K562 (cell line): ENCODE measurements around the gene TNFRSF6B. TPM values are rescaled to one million over a fixed set of nuclear protein-coding genes. Genes with fewer than 3 reads are reported as not detected.

Experiments
- BCL6 ChIP-seq: fragments of 250-450 bp; sonication (Bioruptor Pico); IDR thresholded peaks from 2 replicates; pipeline ENCODE4 v1.4.0; 2020
- CBFA2T2 ChIP-seq: fragments of 450-650 bp; conservative IDR thresholded peaks from 2 replicates; pipeline ENCODE4 v1.6.1; 2017; ENCODE audit warnings: mild to moderate bottlenecking
- CBFB ChIP-seq: sonication (generic); formaldehyde crosslinking; IDR thresholded peaks from 2 replicates; pipeline ENCODE4 v1.4.0; 2020; ENCODE audit warnings: mild to moderate bottlenecking, missing genetic modification reagents
- KLF16 ChIP-seq: IDR thresholded peaks from 2 replicates; pipeline ENCODE4 v1.6.1; 2016; ENCODE audit warnings: antibody characterized with exemption
- NCOA2 ChIP-seq, 2 experiments: fragments of 450-650 bp; IDR thresholded peaks; 2 replicates each; pipeline ENCODE4 v1.6.1; 2018; ENCODE audit warnings: mild to moderate bottlenecking in 2 of 2, moderate library complexity in 1 of 2; ENCODE audit not compliant: partially characterized antibody in 2 of 2
- PHF8 ChIP-seq: fragments of 200-600 bp; sonication (generic); IDR thresholded peaks from 2 replicates; pipeline ENCODE4 v1.6.1; 2012; ENCODE audit warnings: mixed run types, mild to moderate bottlenecking, inconsistent platforms, low read length, moderate library complexity, borderline replicate concordance
- POLR2AphosphoS2 ChIP-seq: IDR thresholded peaks from 2 replicates; pipeline ENCODE4 v1.6.1; 2012; ENCODE audit warnings: low read length, improper control_type of control experiment
- SIN3B ChIP-seq: fragments of 450-650 bp; IDR thresholded peaks from 2 replicates; pipeline ENCODE4 v1.6.1; 2017; ENCODE audit warnings: low read depth, mild to moderate bottlenecking, moderate library complexity
- THRB ChIP-seq: fragments of 450-650 bp; formaldehyde crosslinking; conservative IDR thresholded peaks from 2 replicates; pipeline ENCODE4 v1.4.0; 2022; ENCODE audit warnings: mild to moderate bottlenecking, missing genetic modification characterization
- ZBTB5 ChIP-seq: fragments of 450-650 bp; IDR thresholded peaks from 2 replicates; pipeline ENCODE4 v1.6.1; 2017; ENCODE audit warnings: antibody characterized with exemption
- ZBTB9 ChIP-seq: fragments of 450-650 bp; formaldehyde crosslinking; IDR thresholded peaks from 2 replicates; pipeline ENCODE4 v1.4.0; 2020; ENCODE audit warnings: mild to moderate bottlenecking, moderate library complexity
- ZC3H11A ChIP-seq: IDR thresholded peaks from 2 replicates; pipeline ENCODE4 v1.6.1; 2012; ENCODE audit warnings: low read depth, low read length, improper control_type of control experiment
- ZEB2 ChIP-seq: fragments of 450-650 bp; IDR thresholded peaks from 2 replicates; pipeline ENCODE4 v1.6.1; 2016
- ZNF318 ChIP-seq, 2 experiments: fragments of 450-650 bp; IDR thresholded peaks; 2 replicates each; pipeline ENCODE4 v1.6.1; 2016; ENCODE audit warnings: mild to moderate bottlenecking in 2 of 2, borderline replicate concordance in 1 of 2, low read depth in 1 of 2, moderate library complexity in 1 of 2
- ZSCAN32 ChIP-seq: fragments of 450-650 bp; formaldehyde crosslinking; IDR thresholded peaks from 2 replicates; pipeline ENCODE4 v1.4.0; 2020; ENCODE audit warnings: mild to moderate bottlenecking, moderate library complexity
- polyA plus RNA-seq, 8 experiments: library from polyadenylated mRNA; depleted of rRNA in 4 of 8; stranded (reverse) in 5 of 8; unstranded in 3 of 8; fragments of >200 nt; fragmentation: Nextera tagmentation in 2 of 8; fragmentation: Illumina TruSeq in 1 of 8; extraction: Ambion mirVana in 2 of 8; extraction: Trizol in 1 of 8; gene quantifications; 2 replicates each; pipeline versions ENCODE4 v1.2.1 to v1.2.3, GENCODE V29; 2011 to 2014; ENCODE audit warnings: inconsistent platforms in 1 of 8, missing spikeins in 1 of 8
- total RNA-seq, 7 experiments: library from RNA; depleted of rRNA in 6 of 7; stranded (reverse); fragments of >200 nt in 6 of 7; fragmentation: Illumina TruSeq in 2 of 7; extraction: Trizol in 2 of 7; gene quantifications; 2 replicates each; pipeline versions ENCODE4 v1.2.1 to v1.2.3, GENCODE V29; 2011 to 2021; ENCODE audit warnings: low replicate concordance in 1 of 7

TNFRSF6B gene
- total and polyA plus RNA-seq, 9 of the 15 experiments (the other 6 are each of a cell fraction or from before 2014, with no cell fraction given): 0.10 to 3.5 (median 0.32) TPM; not detected in 6

- no peak for TF ChIP-seq ZBTB5
- TF ChIP-seq KLF16: no peak
- TF ChIP-seq ZNF318 (IDR thresholded peaks at IDR 0.05; ENCODE audit: borderline replicate concordance in 1 of 2, low read depth in 1 of 2): no peak
- TF ChIP-seq NCOA2 (IDR thresholded peaks at IDR 0.05; ENCODE audit: partially characterized antibody in 2 of 2): no peak
- TF ChIP-seq CBFB (CRISPR knock-in tag): peak; percentile 80; the same call in 1 of the 2 replicates
- no peak for TF ChIP-seq POLR2AphosphoS2
- TF ChIP-seq ZSCAN32 (CRISPR knock-in tag): no peak
- TF ChIP-seq SIN3B: peak; percentile 96
- TF ChIP-seq ZEB2: peak; percentile 99
- no peak for TF ChIP-seq CBFA2T2
- 0 out of 2 replicates have a peak, but pooled peaks have one; percentile 27 for TF ChIP-seq ZBTB9 (CRISPR knock-in tag)
- peak; percentile 29; the same call in 1 of the 2 replicates for TF ChIP-seq ZC3H11A
- peak; percentile 72; the same call in 1 of the 2 replicates for TF ChIP-seq PHF8
- 0 out of 2 replicates have a peak, but pooled peaks have one; percentile 8 for TF ChIP-seq THRB (CRISPR knock-in tag)
- TF ChIP-seq BCL6: no peak
Observed at GRCh38 chr20:63657937-63658748, 38.3 kb upstream of the TNFRSF6B start, which contains the start of gene RTEL1 (continued).
